Erythroblast (primary cell): Measurements from ENCODE around the gene EPB41L1.

Experiments
- GATA1 ChIP-seq: IDR thresholded peaks from 2 replicates; pipeline ENCODE4 v1.6.1; 2011; ENCODE audit warnings: low read depth, mild to moderate bottlenecking, control low read depth, low read length, moderate library complexity
- POLR2A ChIP-seq: IDR thresholded peaks from 2 replicates; pipeline ENCODE4 v1.6.1; 2011; ENCODE audit warnings: mild to moderate bottlenecking, low read length

- TF ChIP-seq POLR2A (no peak), GATA1 (no peak)
Observed at GRCh38 chr20:36158160-36158741, 3.7 kb downstream of the EPB41L1 start.
